K562 (cell line): ENCODE measurements around the gene S100P. TPM values are rescaled to one million over a fixed set of nuclear protein-coding genes. Genes with fewer than 3 reads are reported as not detected.
A peak's percentile ranks its signal among the peaks of the same experiment; 100 is the strongest.

ENCODE experiments used
- ARID4B ChIP-seq: sonication (generic); formaldehyde crosslinking; IDR thresholded peaks from 2 replicates; pipeline ENCODE4 v1.8.0; 2022; ENCODE audit warnings: mild to moderate bottlenecking, missing genetic modification reagents
- ARNT ChIP-seq, 2 experiments: fragments of 450-650 bp; IDR thresholded peaks; 2 replicates each; pipeline ENCODE4 v1.6.1; 2016; ENCODE audit warnings: mild to moderate bottlenecking in 1 of 2
- ATF2 ChIP-seq: sonication (generic); formaldehyde crosslinking; IDR thresholded peaks from 2 replicates; pipeline ENCODE4 v1.8.1; 2022; ENCODE audit warnings: missing genetic modification reagents
- BRD4 ChIP-seq: fragments of 200-600 bp; sonication (generic); IDR thresholded peaks from 2 replicates; pipeline ENCODE4 v1.6.1; 2017; ENCODE audit warnings: inconsistent platforms
- E2F8 ChIP-seq: fragments of 450-650 bp; IDR thresholded peaks from 2 replicates; pipeline ENCODE4 v1.7.1; 2018; ENCODE audit warnings: mild to moderate bottlenecking, low read depth; ENCODE audit not compliant: partially characterized antibody
- HBP1 ChIP-seq: fragments of 450-650 bp; formaldehyde crosslinking; IDR thresholded peaks from 2 replicates; pipeline ENCODE4 v1.4.0; 2022; ENCODE audit warnings: missing genetic modification characterization
- HDAC6 ChIP-seq: IDR thresholded peaks from 2 replicates; pipeline ENCODE4 v1.6.1; 2012; ENCODE audit warnings: low read depth, mild to moderate bottlenecking, control low read depth, inconsistent platforms, low read length, moderate library complexity
- HSF4 ChIP-seq: fragments of 250-450 bp; sonication (Bioruptor Pico); IDR thresholded peaks from 2 replicates; pipeline ENCODE4 v2.1.2; 2022; ENCODE audit warnings: mild to moderate bottlenecking, moderate library complexity, borderline replicate concordance
- JUNB ChIP-seq: fragments of 450-650 bp; formaldehyde crosslinking; conservative IDR thresholded peaks from 2 replicates; pipeline ENCODE4 v1.4.0; 2020; ENCODE audit warnings: mild to moderate bottlenecking
- NFATC3 ChIP-seq: fragments of 450-650 bp; IDR thresholded peaks from 2 replicates; pipeline ENCODE4 v1.6.1; 2017; ENCODE audit warnings: mild to moderate bottlenecking
- NFRKB ChIP-seq: fragments of 450-650 bp; IDR thresholded peaks from 2 replicates; pipeline ENCODE4 v1.6.1; 2016; ENCODE audit warnings: low read depth
- PRPF4 ChIP-seq: fragments of 200-400 bp; formaldehyde crosslinking; IDR thresholded peaks from one replicate; pipeline ENCODE4 v1.6.1; 2017; ENCODE audit warnings: low read length, low read depth, mild to moderate bottlenecking; ENCODE audit not compliant: insufficient read depth, poor library complexity, severe bottlenecking
- RBM15 ChIP-seq: fragments of 200-400 bp; formaldehyde crosslinking; IDR thresholded peaks from 2 replicates; pipeline ENCODE4 v1.6.1; 2018; ENCODE audit warnings: mild to moderate bottlenecking, low read length, moderate library complexity; ENCODE audit not compliant: insufficient read depth
- SAP30 ChIP-seq: fragments of 200-600 bp; sonication (generic); IDR thresholded peaks from 2 replicates; pipeline ENCODE4 v1.6.1; 2012; ENCODE audit warnings: borderline replicate concordance, low read depth, mild to moderate bottlenecking, moderate library complexity, low read length, control low read depth, inconsistent platforms; ENCODE audit not compliant: insufficient read depth, poor library complexity, severe bottlenecking
- SMARCC2 ChIP-seq: fragments of 450-650 bp; IDR thresholded peaks from 2 replicates; pipeline ENCODE4 v1.6.1; 2017; ENCODE audit warnings: antibody characterized with exemption, moderate library complexity, mild to moderate bottlenecking, low read depth
- SMC3 ChIP-seq: conservative IDR thresholded peaks from 2 replicates; pipeline ENCODE4 v1.6.1; 2011; ENCODE audit warnings: low read depth, low read length, improper control_type of control experiment; ENCODE audit not compliant: insufficient read depth
- ZFP30 ChIP-seq: fragments of 250-450 bp; sonication (Bioruptor Pico); IDR thresholded peaks from 2 replicates; pipeline ENCODE4 v1.8.0; 2022; ENCODE audit warnings: moderate library complexity, mild to moderate bottlenecking, inconsistent platforms, borderline replicate concordance
- ZNF77 ChIP-seq: fragments of 250-450 bp; sonication (Bioruptor Pico); IDR thresholded peaks from 2 replicates; pipeline ENCODE4 v1.5.0; 2020
- polyA plus RNA-seq, 8 experiments: library from polyadenylated mRNA; depleted of rRNA in 4 of 8; stranded (reverse) in 5 of 8; unstranded in 3 of 8; fragments of >200 nt; fragmentation: Nextera tagmentation in 2 of 8; fragmentation: Illumina TruSeq in 1 of 8; extraction: Ambion mirVana in 2 of 8; extraction: Trizol in 1 of 8; gene quantifications; 2 replicates each; pipeline versions ENCODE4 v1.2.1 to v1.2.3, GENCODE V29; 2011 to 2014; ENCODE audit warnings: inconsistent platforms in 1 of 8, missing spikeins in 1 of 8
- total RNA-seq, 7 experiments: library from RNA; depleted of rRNA in 6 of 7; stranded (reverse); fragments of >200 nt in 6 of 7; fragmentation: Illumina TruSeq in 2 of 7; extraction: Trizol in 2 of 7; gene quantifications; 2 replicates each; pipeline versions ENCODE4 v1.2.1 to v1.2.3, GENCODE V29; 2011 to 2021; ENCODE audit warnings: low replicate concordance in 1 of 7

S100P gene
- total and polyA plus RNA-seq, 9 of the 15 experiments (the other 6 are each of a cell fraction or from before 2014, with no cell fraction given) = 4.1 to 23.8 (median 7.5) TPM

- TF ChIP-seq ARID4B (CRISPR knock-in tag) = peak; percentile 68
- TF ChIP-seq HBP1 (CRISPR knock-in tag) = no peak
- peak; percentile 61 for TF ChIP-seq E2F8
- no peak for TF ChIP-seq PRPF4
- TF ChIP-seq NFATC3 = peak; percentile 71; the same call in 1 of the 2 replicates
- TF ChIP-seq SMC3 = 0 out of 2 replicates have a peak, but pooled peaks have one; percentile 24
- TF ChIP-seq ZFP30 (CRISPR knock-in tag) = no peak
- peak; percentile 59 for TF ChIP-seq SAP30
- TF ChIP-seq HDAC6 = no peak
- peak in 1 of 2 experiments; percentile 75; a peak in 2 of 4 replicates for TF ChIP-seq ARNT (IDR thresholded peaks at IDR 0.05)
- TF ChIP-seq NFRKB = no peak
- TF ChIP-seq ZNF77 (CRISPR knock-in tag) = no peak
- no peak for TF ChIP-seq ATF2 (CRISPR knock-in tag)
- TF ChIP-seq RBM15 = no peak
- peak; percentile 47; the same call in 1 of the 2 replicates for TF ChIP-seq SMARCC2
- TF ChIP-seq BRD4 = no peak
- TF ChIP-seq JUNB (CRISPR knock-in tag) = no peak
- TF ChIP-seq HSF4 (CRISPR knock-in tag) = no peak
Measured at GRCh38 chr4:6674500-6675149, 19.1 kb upstream of the S100P start (continued).
